Activated CD8-positive, alpha-beta memory T cell treated with anti-CD3 and anti-CD28 coated beads, Interleukin-2, amount 10 ng/mL, durations not matched to agents 7 days and 5 days (primary cell): ENCODE measurements around the gene MAPK8. TPM values are rescaled to one million over a fixed set of nuclear protein-coding genes. Genes with fewer than 3 reads are reported as not detected.
A peak's percentile ranks its signal among the peaks of the same experiment; 100 is the strongest.

Experiments used
- ATAC-seq: fragments of 150-1000 bp; cut with Tn5 transposase; one replicate; pipeline ENCODE4 v1.10.0; 2021; ENCODE audit warnings: moderate library complexity
- CTCF ChIA-PET: fragments of 350-600 bp; sonication (Branson Sonifier 250); formaldehyde crosslinking; loops from one replicate; lab custom pipeline; 2021; ENCODE audit warnings: antibody characterized with exemption; lab: Charles Lee
- DNase-seq: peaks from one replicate; pipeline ENCODE4 v3.0.0-alpha.2; 2020
- H3K27ac Mint-ChIP-seq: one replicate; pipeline ENCODE4 v1.8.0; 2021; ENCODE audit warnings: mild to moderate bottlenecking, mixed read lengths
- H3K27me3 Mint-ChIP-seq: one replicate; pipeline ENCODE4 v1.8.0; 2021; ENCODE audit warnings: mixed read lengths
- H3K36me3 Mint-ChIP-seq: one replicate; pipeline ENCODE4 v1.8.0; 2021; ENCODE audit warnings: mild to moderate bottlenecking, mixed read lengths
- H3K4me1 Mint-ChIP-seq: one replicate; pipeline ENCODE4 v1.8.0; 2021; ENCODE audit warnings: mixed read lengths
- H3K4me3 Mint-ChIP-seq: one replicate; pipeline ENCODE4 v1.8.0; 2021; ENCODE audit warnings: mild to moderate bottlenecking, moderate library complexity, mixed read lengths
- H3K9me3 Mint-ChIP-seq: one replicate; pipeline ENCODE4 v1.8.0; 2022; ENCODE audit warnings: low read depth, mixed read lengths
- total RNA-seq, 2 experiments: library from RNA; stranded (reverse); gene quantifications; one replicate each; pipeline ENCODE4 v1.2.3, GENCODE V29; 2021

The MAPK8 gene
- total RNA-seq, 2 experiments from 2014 or later: 45.6 to 111 TPM

GRCh38 chr10:48357631-48358030, 51.2 kb downstream of the MAPK8 start:
- no peaks in the 10 kb centered on the region for H3K27me3 Mint-ChIP-seq
- peaks cover 16% of the 10 kb centered on the region for H3K36me3 Mint-ChIP-seq
- CTCF ChIA-PET: no interaction called here
- H3K9me3 Mint-ChIP-seq: peaks cover 16% of the 10 kb centered on the region
- no peak overlapping the region for H3K27ac Mint-ChIP-seq
- no peak for ATAC-seq
- H3K4me3 Mint-ChIP-seq: no peak overlapping the region
- H3K4me1 Mint-ChIP-seq: peaks cover 18% of the 10 kb centered on the region
- DNase-seq: no peak

- peaks cover 18% of the 10 kb centered on the region for H3K4me1 Mint-ChIP-seq
- H3K36me3 Mint-ChIP-seq: peaks cover 16% of the 10 kb centered on the region
- DNase-seq (no peak), ATAC-seq (no peak)
- CTCF ChIA-PET: no interaction called here
- H3K27me3 Mint-ChIP-seq: no peaks in the 10 kb centered on the region
- H3K4me3 Mint-ChIP-seq: no peak overlapping the region
- peaks cover 15% of the 10 kb centered on the region for H3K9me3 Mint-ChIP-seq
- no peak overlapping the region for H3K27ac Mint-ChIP-seq
Measured at GRCh38 chr10:48358162-48358561, 51.7 kb downstream of the MAPK8 start.

GRCh38 chr10:48358838-48359237, 52.4 kb downstream of the MAPK8 start:
- Mint-ChIP-seq H3K4me1 (peaks cover 23% of the 10 kb centered on the region), H3K27ac (no peak overlapping the region)
- CTCF ChIA-PET: interaction anchor here (1.0 kb wide), 1 partner anchor 297 kb away, joined by 3 read pairs; no protein-coding TSS in a partner anchor

GRCh38 chr10:48361176-48361575, 54.7 kb downstream of the MAPK8 start:
- Mint-ChIP-seq H3K27ac (no peak overlapping the region), H3K4me3 (no peak overlapping the region), H3K4me1 (peaks cover 21% of the 10 kb centered on the region), H3K27me3 (no peaks in the 10 kb centered on the region), H3K36me3 (peaks cover 6% of the 10 kb centered on the region), H3K9me3 (peaks cover 3% of the 10 kb centered on the region)
- CTCF ChIA-PET: interaction anchor here (1.4 to 3.9 kb wide), 2 partner anchors 146 to 296 kb away, joined by 4 to 62 read pairs; no protein-coding TSS in a partner anchor
- ATAC-seq (no peak), DNase-seq (no peak)

More at GRCh38 chr10:48358838-48359237, 52.4 kb downstream of the MAPK8 start:
- ATAC-seq (no peak), DNase-seq (no peak)
- no peaks in the 10 kb centered on the region for H3K27me3 Mint-ChIP-seq
- peaks cover 10% of the 10 kb centered on the region for H3K36me3 Mint-ChIP-seq
- no peak overlapping the region for H3K4me3 Mint-ChIP-seq
- peaks cover 10% of the 10 kb centered on the region for H3K9me3 Mint-ChIP-seq

DNA sequence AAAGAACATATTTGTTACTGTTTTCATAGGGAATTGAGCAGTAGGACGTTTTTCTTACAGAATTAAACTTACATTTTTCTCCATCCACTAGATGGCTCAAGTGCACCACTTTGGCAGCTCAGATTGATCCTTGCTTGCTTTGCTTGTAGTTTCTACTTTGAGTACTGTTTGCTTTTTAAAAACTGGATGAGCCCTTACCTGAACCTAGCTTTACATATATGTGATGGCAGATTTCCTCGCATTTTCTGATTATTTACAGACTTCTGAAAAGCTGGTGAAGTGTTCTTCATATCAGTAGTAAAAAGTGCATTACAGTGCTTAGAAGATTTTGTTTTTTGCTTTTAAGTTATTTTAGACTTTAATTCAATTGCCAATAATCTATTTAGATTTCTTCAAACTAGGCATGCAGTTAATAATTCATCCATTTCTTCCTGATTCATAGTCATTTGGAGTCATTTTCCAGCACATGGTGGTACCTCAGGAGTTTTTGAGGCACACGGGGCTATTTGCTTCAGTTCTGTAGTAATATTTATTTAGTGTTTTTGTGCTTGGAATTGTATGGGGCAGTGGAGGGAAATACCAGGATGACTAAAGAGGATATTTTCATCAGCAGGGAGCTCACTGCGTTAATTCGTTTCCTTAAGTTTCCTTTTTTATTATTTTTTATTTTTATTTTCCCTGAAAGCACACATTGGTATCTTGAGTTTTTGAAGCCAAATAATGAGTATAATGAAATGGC, 57.3 kb downstream of the MAPK8 start:
- DNase-seq (peak; percentile 53), ATAC-seq (peak; percentile 60)
- Mint-ChIP-seq H3K27ac (no peak overlapping the region), H3K27me3 (no peaks in the 10 kb centered on the region), H3K9me3 (no peaks in the 10 kb centered on the region), H3K4me1 (peaks cover 9% of the 10 kb centered on the region), H3K36me3 (no peaks in the 10 kb centered on the region), H3K4me3 (no peak overlapping the region)
- CTCF ChIA-PET: interaction anchor here (0.7 to 3.9 kb wide), 14 partner anchors 7 to 293 kb away, joined by 3 to 62 read pairs (median 3); no protein-coding TSS in a partner anchor

GRCh38 chr10:48364659-48365405, 58.4 kb downstream of the MAPK8 start:
- Mint-ChIP-seq H3K4me3 (no peak overlapping the region), H3K9me3 (no peaks in the 10 kb centered on the region), H3K27ac (no peak overlapping the region), H3K36me3 (no peaks in the 10 kb centered on the region), H3K4me1 (peaks cover 9% of the 10 kb centered on the region), H3K27me3 (no peaks in the 10 kb centered on the region)
- no peak for DNase-seq
- CTCF ChIA-PET: interaction anchor here (0.8 to 3.9 kb wide), 6 partner anchors 22 to 292 kb away, joined by 3 to 62 read pairs (median 6); no protein-coding TSS in a partner anchor
- no peak for ATAC-seq

GRCh38 chr10:48365668-48366067, 59.2 kb downstream of the MAPK8 start:
- no peak for DNase-seq
- peaks cover 9% of the 10 kb centered on the region for H3K4me1 Mint-ChIP-seq
- CTCF ChIA-PET: interaction anchor here (1.4 to 2.0 kb wide), 4 partner anchors 141 to 293 kb away, joined by 6 to 7 read pairs (median 7); no protein-coding TSS in a partner anchor
- no peaks in the 10 kb centered on the region for H3K27me3 Mint-ChIP-seq
- no peak for ATAC-seq
- H3K4me3 Mint-ChIP-seq: no peak overlapping the region
- H3K9me3 Mint-ChIP-seq: no peaks in the 10 kb centered on the region
- H3K36me3 Mint-ChIP-seq: no peaks in the 10 kb centered on the region
- no peak overlapping the region for H3K27ac Mint-ChIP-seq

DNA sequence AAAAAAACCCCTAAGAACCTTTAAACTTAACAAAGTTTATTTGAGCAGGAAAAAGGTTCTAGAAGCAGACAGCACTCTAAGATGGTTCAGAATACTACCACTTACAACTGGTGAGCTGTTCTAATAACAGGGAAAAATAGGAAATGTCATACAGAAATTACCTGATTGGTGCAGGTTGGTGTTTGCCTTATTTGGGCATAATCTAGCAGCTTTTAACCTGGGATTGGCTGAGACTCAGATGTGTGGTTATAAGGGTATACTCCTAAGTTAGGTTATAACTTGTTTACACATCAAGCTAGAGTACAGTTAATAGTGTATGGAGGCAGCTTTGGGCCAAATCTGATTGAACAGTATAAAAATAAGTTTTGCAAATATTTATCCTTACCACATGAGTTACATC, 59.8 kb downstream of the MAPK8 start:
- CTCF ChIA-PET: interaction anchor here (1.4 to 2.0 kb wide), 4 partner anchors 140 to 292 kb away, joined by 6 to 7 read pairs (median 7); no protein-coding TSS in a partner anchor
- H3K4me1 Mint-ChIP-seq: peaks cover 9% of the 10 kb centered on the region
- H3K4me3 Mint-ChIP-seq: no peak overlapping the region
- ATAC-seq: no peak
- no peaks in the 10 kb centered on the region for H3K9me3 Mint-ChIP-seq
- H3K36me3 Mint-ChIP-seq: no peaks in the 10 kb centered on the region
- no peaks in the 10 kb centered on the region for H3K27me3 Mint-ChIP-seq
- H3K27ac Mint-ChIP-seq: no peak overlapping the region
- no peak for DNase-seq

DNA sequence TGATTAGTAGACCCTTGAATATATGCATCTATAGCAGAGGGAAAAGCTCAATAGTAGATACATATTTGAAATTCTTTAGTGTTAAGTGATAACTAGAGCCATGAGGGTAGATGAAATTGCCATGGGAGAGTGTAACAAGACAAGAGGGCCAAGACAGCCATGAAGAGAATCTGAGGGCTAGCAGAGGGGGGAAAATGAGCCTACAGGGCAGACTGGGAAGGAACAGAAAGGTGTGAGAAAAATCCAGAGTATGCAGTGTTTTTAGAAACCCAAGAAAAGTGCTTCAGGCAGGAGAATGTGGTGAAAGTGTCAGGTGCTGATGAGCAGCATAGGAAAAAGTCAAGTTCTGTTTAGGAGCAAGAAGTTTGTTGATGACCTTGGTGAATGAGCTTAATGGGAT, 63.0 kb downstream of the MAPK8 start:
- Mint-ChIP-seq H3K27ac (no peak overlapping the region), H3K27me3 (no peaks in the 10 kb centered on the region), H3K9me3 (peaks cover 4% of the 10 kb centered on the region), H3K4me3 (no peak overlapping the region), H3K36me3 (peaks cover 1% of the 10 kb centered on the region), H3K4me1 (no peaks in the 10 kb centered on the region)
- CTCF ChIA-PET: interaction anchor here (1.1 to 1.3 kb wide), 2 partner anchors 287 to 288 kb away, joined by 3 to 4 read pairs; no protein-coding TSS in a partner anchor
- ATAC-seq (no peak), DNase-seq (no peak)

DNA sequence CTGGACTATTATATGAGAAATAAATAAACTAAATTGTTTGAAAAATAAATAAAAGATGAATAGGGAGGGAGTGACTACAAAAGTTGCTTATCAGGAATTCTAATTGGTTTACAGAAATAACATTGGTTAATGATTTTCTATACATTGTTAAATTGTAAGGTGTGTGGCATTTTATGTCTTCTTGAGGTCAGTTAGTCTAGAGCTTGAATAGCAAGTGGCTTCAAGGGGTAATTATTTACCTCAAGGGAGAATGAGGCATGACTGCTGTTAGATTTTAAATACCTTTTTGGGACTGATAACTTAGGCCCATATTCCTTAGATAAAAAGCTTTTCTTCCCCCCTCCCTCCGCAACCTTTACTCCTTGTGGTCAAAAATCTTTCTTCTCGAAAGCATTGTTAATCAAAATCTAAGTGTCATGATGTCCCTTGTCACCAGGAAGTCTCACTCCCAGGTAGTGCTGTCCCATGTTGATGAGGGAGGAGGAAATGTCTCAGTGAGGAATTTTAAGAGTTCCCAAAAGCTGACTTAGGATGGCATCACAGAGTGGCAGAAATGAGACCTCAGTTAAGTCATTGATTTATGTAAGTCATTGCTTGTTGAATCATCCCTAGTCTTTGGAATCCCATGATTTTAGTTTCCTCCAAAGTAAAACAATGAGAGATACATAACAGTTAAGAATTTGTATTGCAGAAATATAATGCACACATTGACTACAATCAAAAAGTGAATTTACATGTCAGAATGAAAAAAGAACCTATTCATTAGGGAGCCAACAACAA, 71.5 kb downstream of the MAPK8 start:
- no peaks in the 10 kb centered on the region for H3K27me3 Mint-ChIP-seq
- ATAC-seq: no peak
- H3K4me3 Mint-ChIP-seq: no peak overlapping the region
- peaks cover 10% of the 10 kb centered on the region for H3K36me3 Mint-ChIP-seq
- no peaks in the 10 kb centered on the region for H3K4me1 Mint-ChIP-seq
- DNase-seq: no peak
- no peak overlapping the region for H3K27ac Mint-ChIP-seq
- peaks cover 4% of the 10 kb centered on the region for H3K9me3 Mint-ChIP-seq
- CTCF ChIA-PET: no interaction called here

GRCh38 chr10:48378675-48379074, 72.2 kb downstream of the MAPK8 start:
- ATAC-seq (no peak), DNase-seq (no peak)
- Mint-ChIP-seq H3K36me3 (peaks cover 10% of the 10 kb centered on the region), H3K4me3 (no peak overlapping the region), H3K27me3 (no peaks in the 10 kb centered on the region), H3K4me1 (no peaks in the 10 kb centered on the region), H3K9me3 (peaks cover 4% of the 10 kb centered on the region), H3K27ac (no peak overlapping the region)
- CTCF ChIA-PET: no interaction called here

DNA sequence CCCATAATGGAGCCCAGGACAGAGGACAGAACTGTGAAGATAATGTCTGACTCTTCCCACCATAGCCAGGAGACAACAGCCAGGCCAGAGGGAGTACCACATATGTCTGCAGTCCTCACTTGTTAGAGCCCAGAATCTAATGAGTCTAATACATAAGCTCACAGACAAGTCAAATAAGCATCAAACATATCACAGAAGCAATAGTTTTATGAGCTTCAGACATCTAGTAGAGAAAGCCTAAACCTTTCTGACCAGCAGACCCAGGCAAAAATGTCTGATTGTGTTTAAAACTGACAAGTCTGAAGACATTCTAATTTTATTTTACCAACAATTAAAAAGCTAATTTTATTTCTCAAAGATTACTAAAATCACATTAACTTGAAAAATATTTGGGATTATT, 75.5 kb downstream of the MAPK8 start:
- CTCF ChIA-PET: interaction anchor here (0.9 to 1.0 kb wide), 2 partner anchors 9 to 18 kb away, joined by 3 to 5 read pairs; no protein-coding TSS in a partner anchor
- DNase-seq: no peak
- Mint-ChIP-seq H3K4me1 (no peaks in the 10 kb centered on the region), H3K36me3 (peaks cover 9% of the 10 kb centered on the region), H3K9me3 (no peaks in the 10 kb centered on the region), H3K27me3 (no peaks in the 10 kb centered on the region), H3K27ac (no peak overlapping the region), H3K4me3 (no peak overlapping the region)
- no peak for ATAC-seq

- DNase-seq: no peak
- Mint-ChIP-seq H3K9me3 (no peaks in the 10 kb centered on the region), H3K4me3 (no peak overlapping the region), H3K27ac (no peak overlapping the region), H3K36me3 (peaks cover 9% of the 10 kb centered on the region), H3K4me1 (no peaks in the 10 kb centered on the region), H3K27me3 (no peaks in the 10 kb centered on the region)
- ATAC-seq: no peak
- CTCF ChIA-PET: interaction anchor here (0.7 to 1.0 kb wide), 2 partner anchors 19 kb away, joined by 3 read pairs; no protein-coding TSS in a partner anchor
Measured at GRCh38 chr10:48382982-48383381, 76.5 kb downstream of the MAPK8 start.
